Measurements from ENCODE around the gene GIPC3. TPM values are rescaled to one million over a fixed set of nuclear protein-coding genes. Genes with fewer than 3 reads are reported as not detected.

Gene GIPC3
- total RNA-seq, 3 donors from 2014 or later (not counting 1 experiment from before 2014, with no cell fraction given), result 0.28 to 0.66 (median 0.56) TPM

- no peak overlapping the region for H3K4me3 Mint-ChIP-seq
- peaks cover 7 to 21% of the 10 kb centered on the region in 2 donors for H3K4me1 Mint-ChIP-seq
- DNase-seq (no peak), ATAC-seq (no peak)
- H3K36me3 Mint-ChIP-seq, result no peaks in the 10 kb centered on the region
- H3K27ac Mint-ChIP-seq, result no peak overlapping the region
- intact Hi-C loops (cut with micrococcal nuclease), result no loop called here
- Histone ChIP-seq H3K4me3 (ENCODE audit: low read length) (no peak overlapping the region), H3K27me3 (ENCODE audit: control insufficient read depth, insufficient read depth, low read length) (no peaks in the 10 kb centered on the region), H3K9me3 (ENCODE audit: control insufficient read depth, insufficient read depth, low read length) (no peaks in the 10 kb centered on the region), H3K36me3 (ENCODE audit: control insufficient read depth, insufficient read depth, low read length) (peaks cover 19% of the 10 kb centered on the region), H3K4me1 (ENCODE audit: control insufficient read depth, insufficient read depth, low read length) (peaks cover 52% of the 10 kb centered on the region), H3K27ac (ENCODE audit: low read length) (no peak overlapping the region)
- WGBS (ENCODE audit: insufficient coverage), result 17% methylated on average over 21 of the region's 21 CpGs
- H3K27me3 Mint-ChIP-seq (ENCODE audit: low read depth in 2 of 2), result no peaks in the 10 kb centered on the region
- TF ChIP-seq CTCF (IDR thresholded peaks at IDR 0.05), result no peak
- H3K9me3 Mint-ChIP-seq, result no peaks in the 10 kb centered on the region
These were observed 23.6 kb downstream of the GIPC3 start for GRCh38 chr19:3608750-3609322.

DNA sequence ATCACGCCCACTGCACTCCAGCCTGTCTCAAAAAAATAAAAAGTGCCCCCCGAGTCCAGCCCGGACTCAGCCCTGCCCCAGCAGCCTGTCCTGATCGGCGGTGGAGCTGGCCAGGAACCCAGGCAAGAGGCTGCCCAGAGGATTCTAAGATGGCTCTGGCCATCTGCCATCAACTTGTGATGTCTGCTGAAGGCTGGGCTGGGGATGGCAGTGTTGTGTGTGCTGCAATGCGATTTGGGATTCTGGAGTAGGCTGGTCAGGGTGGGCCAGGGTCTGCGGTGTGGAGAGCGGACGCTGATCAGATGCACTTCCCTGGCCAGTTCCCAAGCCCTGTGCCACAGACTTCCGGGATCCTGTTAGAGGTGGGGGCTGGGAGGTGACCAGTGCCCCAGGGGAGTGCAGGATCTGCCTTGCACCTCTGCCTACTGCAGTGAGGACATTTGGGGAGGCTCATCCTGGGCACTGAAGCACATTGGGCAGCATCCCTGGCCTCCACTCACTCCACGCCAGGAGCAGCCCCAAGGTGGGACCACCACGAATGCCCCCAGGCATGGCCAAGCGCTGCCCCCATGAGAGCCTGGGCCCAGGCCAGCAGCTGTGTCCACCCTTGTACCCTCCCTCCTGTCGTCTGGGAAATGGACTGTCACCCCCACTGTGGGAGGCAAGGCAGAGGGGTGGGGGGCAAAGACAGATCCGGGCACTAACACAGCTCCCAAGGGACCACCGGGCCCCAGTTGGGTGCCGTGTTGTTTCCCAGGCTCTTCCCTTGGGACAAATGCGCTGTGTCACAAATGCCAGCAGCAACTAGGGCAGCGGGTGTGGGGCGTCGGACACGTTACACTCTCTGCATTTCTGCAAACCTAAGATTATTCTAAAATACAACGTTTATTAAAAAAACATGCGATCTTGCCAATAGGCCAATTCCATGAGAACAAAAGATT lies 24.8 kb downstream of the GIPC3 start:
- H3K9me3 ChIP-seq (ENCODE audit: control insufficient read depth, insufficient read depth, low read length), result no peaks in the 10 kb centered on the region
- ATAC-seq, result no peak
- Mint-ChIP-seq H3K27me3 (ENCODE audit: low read depth in 2 of 2) (no peaks in the 10 kb centered on the region), H3K9me3 (no peaks in the 10 kb centered on the region), H3K36me3 (no peaks in the 10 kb centered on the region), H3K4me3 (no peak overlapping the region), H3K4me1 (peaks cover 7 to 21% of the 10 kb centered on the region in 2 donors), H3K27ac (no peak overlapping the region)
- H3K27ac ChIP-seq (ENCODE audit: low read length), result no peak overlapping the region
- H3K4me1 ChIP-seq (ENCODE audit: control insufficient read depth, insufficient read depth, low read length), result peaks cover 40% of the 10 kb centered on the region
- 86% methylated on average over 24 of the region's 24 CpGs for WGBS (ENCODE audit: insufficient coverage)
- peaks cover 19% of the 10 kb centered on the region for H3K36me3 ChIP-seq (ENCODE audit: control insufficient read depth, insufficient read depth, low read length)
- no peak for TF ChIP-seq CTCF (IDR thresholded peaks at IDR 0.05)
- H3K27me3 ChIP-seq (ENCODE audit: control insufficient read depth, insufficient read depth, low read length), result no peaks in the 10 kb centered on the region
- H3K4me3 ChIP-seq (ENCODE audit: low read length), result no peak overlapping the region
- intact Hi-C loops (cut with micrococcal nuclease), result no loop called here
- no peak for DNase-seq

- 81% methylated on average over 39 of the region's 41 CpGs for WGBS (ENCODE audit: insufficient coverage)
These were observed 25.8 kb downstream of the GIPC3 start for GRCh38 chr19:3610745-3611717.

More at GRCh38 chr19:3610745-3611717, 25.8 kb downstream of the GIPC3 start:
- H3K27me3 Mint-ChIP-seq (ENCODE audit: low read depth in 2 of 2), result no peaks in the 10 kb centered on the region
- Histone ChIP-seq H3K9me3 (ENCODE audit: control insufficient read depth, insufficient read depth, low read length) (no peaks in the 10 kb centered on the region), H3K27me3 (ENCODE audit: control insufficient read depth, insufficient read depth, low read length) (no peaks in the 10 kb centered on the region), H3K4me3 (ENCODE audit: low read length) (no peak overlapping the region), H3K4me1 (ENCODE audit: control insufficient read depth, insufficient read depth, low read length) (peaks cover 30% of the 10 kb centered on the region), H3K36me3 (ENCODE audit: control insufficient read depth, insufficient read depth, low read length) (peaks cover 25% of the 10 kb centered on the region), H3K27ac (ENCODE audit: low read length) (no peak overlapping the region)
- TF ChIP-seq CTCF (IDR thresholded peaks at IDR 0.05), result no peak
- ATAC-seq (no peak), DNase-seq (no peak)
- H3K9me3 Mint-ChIP-seq, result no peaks in the 10 kb centered on the region
- intact Hi-C loops (cut with micrococcal nuclease), result no loop called here
- H3K36me3 Mint-ChIP-seq, result no peaks in the 10 kb centered on the region
- peaks cover 7 to 21% of the 10 kb centered on the region in 2 donors for H3K4me1 Mint-ChIP-seq
- H3K27ac Mint-ChIP-seq, result no peak overlapping the region
- no peak overlapping the region for H3K4me3 Mint-ChIP-seq
